Fibroblast of pulmonary artery (primary cell): ENCODE results near the gene PFN4.
"Not testable (repeated sequence)": the region's sequence is repeated elsewhere in the genome, so short reads cannot be mapped to it uniquely, and the experiment has no call there.

Experiments
- DNase-seq: peaks from one replicate; pipeline ENCODE4 v3.0.0-alpha.2; 2010; ENCODE audit warnings: low read depth
- H3K4me3 ChIP-seq: replicated peaks from 2 replicates; pipeline ENCODE4 v1.5.1; 2011; ENCODE audit warnings: low read depth, mild to moderate bottlenecking, control low read depth, low read length, moderate library complexity
- CTCF ChIP-seq: IDR thresholded peaks from 2 replicates; pipeline ENCODE4 v1.5.1; 2011; ENCODE audit warnings: mild to moderate bottlenecking, control low read depth, low read length, inconsistent platforms; ENCODE audit errors: missing control alignments

The PFN4 gene

GRCh38 chr2:24104906-24105305 is 18.2 kb downstream of the PFN4 start:
- H3K4me3 ChIP-seq, result no peak overlapping the region
- TF ChIP-seq CTCF, result no peak
- DNase-seq, result no peak

- TF ChIP-seq CTCF, result no peak
Measured at GRCh38 chr2:24104110-24104650, 19.0 kb downstream of the PFN4 start.

GRCh38 chr2:24102677-24103076 is 20.5 kb downstream of the PFN4 start:
- DNase-seq, result no peak
- no peak for TF ChIP-seq CTCF
- no peak overlapping the region for H3K4me3 ChIP-seq

More at GRCh38 chr2:24104110-24104650, 19.0 kb downstream of the PFN4 start:
- H3K4me3 ChIP-seq, result no peak overlapping the region
- DNase-seq, result no peak

GRCh38 chr2:24101992-24102391 is 21.1 kb downstream of the PFN4 start:
- no peak for TF ChIP-seq CTCF
- DNase-seq, result no peak
- no peak overlapping the region for H3K4me3 ChIP-seq

- DNase-seq, H3K4me3 ChIP-seq: not testable (repeated sequence)
Measured at GRCh38 chr2:24100732-24101131, 22.4 kb downstream of the PFN4 start.

GRCh38 chr2:24095171-24095677 is 27.9 kb downstream of the PFN4 start:
- not testable (repeated sequence) for DNase-seq, H3K4me3 ChIP-seq

- DNase-seq, H3K4me3 ChIP-seq: not testable (repeated sequence)
Measured at GRCh38 chr2:24093270-24093669, 29.9 kb downstream of the PFN4 start.

GRCh38 chr2:24088821-24089359 is 34.2 kb downstream of the PFN4 start:
- no peak for TF ChIP-seq CTCF
- no peak overlapping the region for H3K4me3 ChIP-seq
- no peak for DNase-seq
